Measurements from ENCODE around the gene SSTR4.

Gene SSTR4

DNA sequence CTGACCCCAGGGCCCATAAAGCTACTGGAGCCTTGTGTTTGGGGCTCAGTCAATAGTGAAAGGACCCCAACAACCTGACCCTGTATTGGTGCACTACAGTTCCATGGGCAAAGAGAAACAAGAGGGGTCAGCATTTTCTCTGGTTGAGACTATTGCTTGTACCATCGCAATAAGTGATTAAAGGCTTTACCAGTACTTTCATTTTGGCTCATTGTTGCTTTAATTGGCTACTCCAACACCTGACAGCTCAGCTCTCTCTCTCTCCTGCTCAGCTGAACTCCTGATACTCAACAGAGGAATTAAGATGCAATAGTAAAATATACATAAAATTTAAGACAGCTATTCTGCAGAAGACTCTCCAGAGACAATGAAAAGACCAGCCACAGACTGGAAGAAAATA lies 33.2 kb downstream of the SSTR4 start:
- H3K4me3 ChIP-seq (replicated peaks; ENCODE audit: low read depth, low read length): no peak overlapping the region
- TF ChIP-seq, protein P1, sequence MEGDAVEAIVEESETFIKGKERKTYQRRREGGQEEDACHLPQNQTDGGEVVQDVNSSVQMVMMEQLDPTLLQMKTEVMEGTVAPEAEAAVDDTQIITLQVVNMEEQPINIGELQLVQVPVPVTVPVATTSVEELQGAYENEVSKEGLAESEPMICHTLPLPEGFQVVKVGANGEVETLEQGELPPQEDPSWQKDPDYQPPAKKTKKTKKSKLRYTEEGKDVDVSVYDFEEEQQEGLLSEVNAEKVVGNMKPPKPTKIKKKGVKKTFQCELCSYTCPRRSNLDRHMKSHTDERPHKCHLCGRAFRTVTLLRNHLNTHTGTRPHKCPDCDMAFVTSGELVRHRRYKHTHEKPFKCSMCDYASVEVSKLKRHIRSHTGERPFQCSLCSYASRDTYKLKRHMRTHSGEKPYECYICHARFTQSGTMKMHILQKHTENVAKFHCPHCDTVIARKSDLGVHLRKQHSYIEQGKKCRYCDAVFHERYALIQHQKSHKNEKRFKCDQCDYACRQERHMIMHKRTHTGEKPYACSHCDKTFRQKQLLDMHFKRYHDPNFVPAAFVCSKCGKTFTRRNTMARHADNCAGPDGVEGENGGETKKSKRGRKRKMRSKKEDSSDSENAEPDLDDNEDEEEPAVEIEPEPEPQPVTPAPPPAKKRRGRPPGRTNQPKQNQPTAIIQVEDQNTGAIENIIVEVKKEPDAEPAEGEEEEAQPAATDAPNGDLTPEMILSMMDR (IDR thresholded peaks at IDR 0.05; ENCODE audit: low read depth, low read length, missing control alignments): no peak
- no peak for DNase-seq (ENCODE audit: extremely low read depth, low read depth)

GRCh38 chr20:23069108-23069507 lies 34.0 kb downstream of the SSTR4 start:
- DNase-seq (ENCODE audit: extremely low read depth, low read depth): no peak
- no peak overlapping the region for H3K4me3 ChIP-seq (replicated peaks; ENCODE audit: low read depth, low read length)
- TF ChIP-seq, protein P1 (IDR thresholded peaks at IDR 0.05; ENCODE audit: low read depth, low read length, missing control alignments): no peak

- no peak for DNase-seq (ENCODE audit: extremely low read depth, low read depth)
- no peak overlapping the region for H3K4me3 ChIP-seq (replicated peaks; ENCODE audit: low read depth, low read length)
- TF ChIP-seq, protein P1 (IDR thresholded peaks at IDR 0.05; ENCODE audit: low read depth, low read length, missing control alignments): no peak
Measured at GRCh38 chr20:23071398-23071797, 36.3 kb downstream of the SSTR4 start.

DNA sequence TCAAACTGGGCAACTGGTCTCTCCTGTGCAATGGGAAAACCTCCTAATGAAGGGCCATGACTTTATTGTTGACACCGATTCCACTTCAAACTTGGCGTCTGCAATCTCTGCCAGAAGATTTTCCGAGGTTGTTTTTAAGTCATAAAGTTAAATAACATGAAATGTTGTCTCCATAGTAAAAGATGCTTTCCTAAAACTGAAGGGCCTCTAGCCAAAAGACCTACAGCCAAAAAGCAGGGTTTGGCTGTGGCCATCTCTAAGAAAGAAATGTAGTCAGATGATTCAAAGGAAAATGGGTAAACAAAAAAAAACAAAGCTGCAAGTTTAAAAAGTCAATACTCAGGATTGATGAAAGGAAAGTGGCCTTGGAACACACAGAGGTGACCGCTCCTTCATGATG lies 36.9 kb downstream of the SSTR4 start:
- TF ChIP-seq, protein P1 (IDR thresholded peaks at IDR 0.05; ENCODE audit: low read depth, low read length, missing control alignments): no peak
- DNase-seq (ENCODE audit: extremely low read depth, low read depth): no peak
- H3K4me3 ChIP-seq (replicated peaks; ENCODE audit: low read depth, low read length): no peak overlapping the region

DNA sequence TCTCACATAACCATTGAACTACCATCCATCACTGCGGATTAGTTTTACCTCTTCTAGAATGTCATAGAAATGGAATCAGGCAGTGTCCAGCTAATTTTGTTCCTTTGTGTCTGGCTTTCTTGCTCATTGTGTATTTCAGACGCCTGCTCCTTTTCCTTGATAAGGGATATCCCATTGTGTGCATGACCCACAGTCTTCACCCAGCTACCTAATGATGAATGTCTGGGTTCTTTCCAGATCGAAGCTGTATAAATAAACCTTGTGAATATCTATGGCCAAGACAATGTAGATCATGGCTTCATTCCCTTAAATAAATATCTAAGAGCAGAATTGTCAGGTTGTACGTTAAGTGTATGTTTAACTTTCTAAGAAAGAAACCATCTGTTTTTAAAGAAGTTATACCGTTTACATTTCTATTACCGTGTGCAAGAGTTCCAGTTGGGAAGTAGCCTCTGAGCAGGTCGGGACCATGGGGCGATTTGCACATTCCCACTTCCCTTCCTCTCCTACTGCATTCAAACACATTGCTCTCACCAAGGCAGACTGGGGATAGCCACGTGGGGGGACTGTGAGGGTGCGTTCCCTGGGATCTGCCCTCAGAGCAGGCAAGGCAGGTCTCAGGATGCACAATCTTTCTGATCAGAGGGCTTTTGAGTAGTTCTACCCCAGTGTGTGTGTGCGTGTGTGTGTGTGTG lies 37.9 kb downstream of the SSTR4 start:
- no peak overlapping the region for H3K4me3 ChIP-seq (replicated peaks; ENCODE audit: low read depth, low read length)
- no peak for DNase-seq (ENCODE audit: extremely low read depth, low read depth)
- TF ChIP-seq, protein P1 (IDR thresholded peaks at IDR 0.05; ENCODE audit: low read depth, low read length, missing control alignments): no peak

DNA sequence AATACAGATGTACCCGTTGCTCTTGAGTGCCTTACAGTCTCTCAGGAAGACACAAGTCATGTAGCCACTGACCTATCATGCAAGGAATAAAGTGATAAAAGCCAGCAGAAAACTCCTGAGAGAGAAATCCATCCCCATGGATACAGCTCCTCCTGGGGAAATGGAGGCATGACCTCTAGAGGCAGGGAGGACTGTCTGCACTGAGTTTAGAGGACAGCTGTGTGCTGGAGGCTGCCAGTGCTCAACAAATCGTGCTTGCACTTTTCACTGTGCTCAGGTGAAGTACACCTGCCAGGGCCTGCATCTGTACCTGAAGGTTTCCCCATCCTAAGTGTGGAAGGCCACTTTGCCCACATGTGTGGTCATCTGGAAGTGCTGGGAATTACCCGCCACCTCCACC lies 38.9 kb downstream of the SSTR4 start:
- DNase-seq (ENCODE audit: extremely low read depth, low read depth): no peak
- no peak overlapping the region for H3K4me3 ChIP-seq (replicated peaks; ENCODE audit: low read depth, low read length)
- TF ChIP-seq, protein P1 (IDR thresholded peaks at IDR 0.05; ENCODE audit: low read depth, low read length, missing control alignments): no peak

GRCh38 chr20:23077277-23077676 lies 42.2 kb downstream of the SSTR4 start:
- H3K4me3 ChIP-seq (replicated peaks; ENCODE audit: low read depth, low read length): no peak overlapping the region
- TF ChIP-seq, protein P1 (IDR thresholded peaks at IDR 0.05; ENCODE audit: low read depth, low read length, missing control alignments): no peak
- no peak for DNase-seq (ENCODE audit: extremely low read depth, low read depth)

Measured in HFF-Myc (cell line).